Brain microvascular endothelial cell (primary cell): ENCODE data around the gene RAB11FIP3.

ENCODE experiments used
- DNase-seq: peaks from one replicate; pipeline ENCODE4 v3.0.0-alpha.2; 2020
- H3K27ac ChIP-seq: fragments of 250-450 bp; sonication (Bioruptor Pico); 2 replicates; pipeline ENCODE4 v1.5.1; 2020; ENCODE audit warnings: mild to moderate bottlenecking, moderate library complexity
- H3K27me3 ChIP-seq: fragments of 250-450 bp; sonication (Bioruptor Pico); replicated peaks from 2 replicates; pipeline ENCODE4 v1.5.1; 2020; ENCODE audit warnings: mild to moderate bottlenecking
- H3K36me3 ChIP-seq: fragments of 250-450 bp; sonication (Bioruptor Pico); replicated peaks from 2 replicates; pipeline ENCODE4 v1.5.1; 2020; ENCODE audit warnings: mild to moderate bottlenecking
- H3K4me3 ChIP-seq: 2 replicates; pipeline ENCODE4 v1.5.1; 2011; ENCODE audit warnings: low read depth, mild to moderate bottlenecking, control low read depth, low read length, moderate library complexity
- in situ Hi-C: cut with HindIII; loops from 2 replicates; pipeline ENCODE4 v1.10.0; 2017; ENCODE audit warnings: low sequenced_read_pairs, low pct_ligation_motif_present
- TF ChIP-seq, protein P1 (sequence below): IDR thresholded peaks from 2 replicates; pipeline ENCODE4 v1.5.1; 2011; ENCODE audit warnings: low read depth, mild to moderate bottlenecking, moderate library complexity, low read length, control low read depth, inconsistent platforms; ENCODE audit errors: missing control alignments

Gene RAB11FIP3

DNA sequence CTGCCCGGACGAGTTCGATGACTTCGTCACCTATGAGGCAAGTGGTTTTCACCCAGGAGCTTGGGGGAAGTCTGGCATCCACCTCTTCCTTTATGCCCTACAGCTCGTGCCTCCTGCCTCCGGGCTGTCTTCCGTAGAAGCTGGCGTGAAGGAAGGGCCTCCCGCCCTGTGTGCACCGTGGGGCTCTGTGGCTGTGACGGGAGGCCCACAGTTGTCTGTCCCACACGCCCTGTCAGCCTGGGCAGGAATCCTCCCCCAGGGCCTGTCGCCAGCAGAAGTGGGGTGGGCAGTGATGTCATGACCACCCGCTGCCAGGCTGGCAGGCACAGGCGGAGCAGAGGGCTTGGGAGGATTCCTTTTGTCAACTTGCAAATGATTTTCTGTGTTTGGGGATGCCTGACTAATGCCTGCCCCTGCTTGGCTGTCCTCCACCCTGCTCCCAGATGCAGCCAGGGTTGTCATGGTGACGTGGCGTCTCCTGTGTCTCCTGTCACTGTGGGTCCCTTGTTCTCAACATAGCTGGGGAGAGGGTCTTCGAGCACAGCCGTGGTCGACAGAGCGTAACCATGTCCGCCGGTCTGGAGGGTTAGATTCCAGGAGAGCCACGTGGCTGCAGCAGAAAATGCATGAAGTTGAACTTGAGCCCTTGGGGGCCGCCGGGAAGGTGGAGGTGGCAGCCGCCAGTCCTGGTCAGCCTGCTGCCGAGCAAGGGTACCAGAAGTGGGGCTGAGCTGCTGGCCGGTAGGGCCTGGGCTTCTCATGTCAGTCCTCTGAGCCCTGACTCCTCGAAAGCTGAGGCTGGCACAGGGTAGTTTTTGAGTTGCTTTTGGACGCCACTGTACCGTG lies 46.1 kb downstream of the RAB11FIP3 start:
- Histone ChIP-seq H3K36me3 (peaks cover 5% of the 10 kb centered on the region), H3K4me3 (no peak overlapping the region), H3K27me3 (no peaks in the 10 kb centered on the region), H3K27ac (no peak overlapping the region)
- DNase-seq = no peak
- in situ Hi-C loops = no loop called here
- TF ChIP-seq, protein P1, sequence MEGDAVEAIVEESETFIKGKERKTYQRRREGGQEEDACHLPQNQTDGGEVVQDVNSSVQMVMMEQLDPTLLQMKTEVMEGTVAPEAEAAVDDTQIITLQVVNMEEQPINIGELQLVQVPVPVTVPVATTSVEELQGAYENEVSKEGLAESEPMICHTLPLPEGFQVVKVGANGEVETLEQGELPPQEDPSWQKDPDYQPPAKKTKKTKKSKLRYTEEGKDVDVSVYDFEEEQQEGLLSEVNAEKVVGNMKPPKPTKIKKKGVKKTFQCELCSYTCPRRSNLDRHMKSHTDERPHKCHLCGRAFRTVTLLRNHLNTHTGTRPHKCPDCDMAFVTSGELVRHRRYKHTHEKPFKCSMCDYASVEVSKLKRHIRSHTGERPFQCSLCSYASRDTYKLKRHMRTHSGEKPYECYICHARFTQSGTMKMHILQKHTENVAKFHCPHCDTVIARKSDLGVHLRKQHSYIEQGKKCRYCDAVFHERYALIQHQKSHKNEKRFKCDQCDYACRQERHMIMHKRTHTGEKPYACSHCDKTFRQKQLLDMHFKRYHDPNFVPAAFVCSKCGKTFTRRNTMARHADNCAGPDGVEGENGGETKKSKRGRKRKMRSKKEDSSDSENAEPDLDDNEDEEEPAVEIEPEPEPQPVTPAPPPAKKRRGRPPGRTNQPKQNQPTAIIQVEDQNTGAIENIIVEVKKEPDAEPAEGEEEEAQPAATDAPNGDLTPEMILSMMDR = no peak

DNA sequence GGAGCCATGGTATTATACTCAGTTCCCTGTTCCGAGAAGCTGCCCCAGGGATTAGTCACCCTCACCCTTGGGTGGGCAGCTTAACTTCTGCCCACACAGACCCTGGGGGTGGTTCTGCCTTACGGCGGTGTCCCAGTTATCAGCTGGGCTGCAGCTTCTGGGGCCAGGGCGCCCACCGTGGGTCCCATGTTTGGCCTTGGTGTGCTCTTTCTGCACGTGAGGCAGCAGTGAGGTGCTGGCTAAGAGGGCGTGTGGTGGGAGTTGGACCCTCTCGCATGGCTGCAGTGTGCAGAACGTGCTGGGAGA lies 46.7 kb downstream of the RAB11FIP3 start:
- Histone ChIP-seq H3K27ac (no peak overlapping the region), H3K27me3 (no peaks in the 10 kb centered on the region), H3K4me3 (no peak overlapping the region), H3K36me3 (peaks cover 5% of the 10 kb centered on the region)
- TF ChIP-seq, protein P1 = no peak
- no peak for DNase-seq
- in situ Hi-C loops = no loop called here

DNA sequence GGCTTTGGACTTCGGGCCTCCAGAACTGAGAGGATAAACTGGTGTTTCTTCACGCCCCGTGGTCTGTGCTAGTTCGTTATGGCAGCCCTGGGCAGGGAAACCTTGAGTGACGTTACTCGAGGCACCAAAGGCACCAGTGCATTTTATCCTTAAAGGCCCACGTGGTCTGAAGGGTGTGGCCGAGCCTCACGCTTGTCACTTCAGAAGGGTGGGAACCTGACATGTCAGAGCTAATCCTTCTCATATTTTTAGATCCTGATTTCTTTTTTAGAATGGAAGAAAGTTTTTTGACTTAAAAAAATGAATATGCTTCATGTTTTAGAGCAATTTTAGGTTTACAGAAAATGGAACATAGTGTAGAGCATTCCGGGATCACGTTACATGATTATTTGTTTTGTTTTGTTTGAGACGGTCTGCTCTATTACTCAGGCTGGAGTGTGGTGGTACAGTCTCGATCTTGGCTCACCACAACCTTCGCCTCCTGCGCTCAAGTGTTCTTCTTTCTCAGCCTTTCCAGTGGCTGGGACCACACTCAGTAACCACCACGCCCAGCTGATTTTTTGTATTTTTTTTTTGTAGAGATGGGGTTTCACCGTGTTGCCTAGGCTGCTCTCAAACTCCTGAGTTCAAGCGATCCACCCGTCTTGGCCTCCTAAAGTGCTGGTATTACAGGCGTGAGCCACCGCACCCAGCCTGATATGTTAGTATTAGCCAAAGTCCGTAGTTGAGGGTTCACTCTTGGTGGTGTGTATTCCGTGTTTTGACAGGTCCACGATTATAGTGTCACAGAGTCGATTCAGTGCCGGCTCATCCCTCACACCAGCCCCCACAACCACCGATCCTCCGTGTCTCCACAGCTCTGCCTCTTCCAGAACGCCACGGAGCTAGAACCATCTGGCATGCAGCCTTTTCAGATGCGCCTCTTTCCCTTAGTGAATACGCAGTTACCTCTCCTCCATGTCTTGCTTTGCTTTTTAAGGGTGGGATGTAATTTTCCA lies 47.9 kb downstream of the RAB11FIP3 start:
- Histone ChIP-seq H3K27ac (no peak overlapping the region), H3K27me3 (no peaks in the 10 kb centered on the region), H3K36me3 (peaks cover 5% of the 10 kb centered on the region), H3K4me3 (no peak overlapping the region)
- in situ Hi-C loops = no loop called here
- TF ChIP-seq, protein P1 = no peak
- no peak for DNase-seq

DNA sequence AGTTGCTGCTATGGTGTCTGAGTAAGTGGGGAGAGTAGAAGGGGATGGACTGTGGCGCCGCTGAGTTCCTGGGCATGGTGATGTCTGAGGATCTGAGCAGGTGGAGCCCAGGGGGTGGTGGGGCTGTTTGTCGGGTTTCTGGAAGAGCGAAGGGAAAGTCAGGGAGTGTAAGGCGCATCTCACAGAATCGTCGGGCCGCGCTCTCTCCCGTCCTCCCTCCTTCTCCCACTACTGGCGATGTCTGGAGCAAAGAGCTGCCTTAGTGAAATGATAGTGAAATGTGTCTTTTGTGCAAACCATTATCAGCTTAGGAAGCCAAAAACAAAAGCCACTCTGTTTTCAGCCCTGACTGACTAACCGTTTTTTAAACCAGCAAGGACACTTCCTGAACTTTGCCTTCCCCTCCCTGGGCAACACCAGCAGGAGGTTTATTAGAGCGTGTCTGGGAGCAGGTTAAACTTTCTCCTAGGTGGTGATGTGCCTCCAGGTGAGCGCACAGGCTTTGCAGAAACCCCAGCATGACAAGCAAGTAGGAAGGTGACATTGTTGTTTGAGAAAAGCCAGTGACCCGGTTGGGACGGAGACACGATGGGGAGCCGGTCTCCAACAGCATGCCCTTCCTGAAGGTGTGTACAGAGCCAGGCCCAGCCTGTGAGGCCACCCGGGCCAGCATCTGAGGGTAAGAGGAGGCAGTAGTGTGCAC lies 49.1 kb downstream of the RAB11FIP3 start:
- in situ Hi-C loops = no loop called here
- TF ChIP-seq, protein P1 = no peak

DNA sequence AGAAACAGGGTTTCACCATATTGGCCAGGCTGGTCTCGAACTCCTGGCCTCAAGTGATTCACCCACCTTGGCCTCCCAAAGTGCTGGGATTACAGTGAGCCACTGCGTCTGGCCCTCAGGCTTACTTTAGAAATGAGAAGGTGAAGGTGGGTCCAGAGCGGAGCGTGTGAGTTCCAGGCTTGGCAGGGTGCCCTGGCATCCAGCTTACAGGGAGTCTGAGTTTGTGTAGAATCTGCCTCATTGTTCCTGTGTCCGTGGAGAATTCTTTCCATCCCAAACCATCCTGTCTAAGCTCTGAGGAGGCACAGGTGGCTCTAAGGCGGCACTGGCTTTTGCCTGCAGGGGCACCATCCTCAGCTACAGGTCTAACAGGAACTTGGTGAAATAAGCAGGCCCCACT lies 50.6 kb downstream of the RAB11FIP3 start:
- H3K27ac ChIP-seq = no peak overlapping the region
- in situ Hi-C loops = no loop called here
- DNase-seq = no peak
- no peaks in the 10 kb centered on the region for H3K27me3 ChIP-seq
- TF ChIP-seq, protein P1 = no peak
- H3K36me3 ChIP-seq = peaks cover 5% of the 10 kb centered on the region
- H3K4me3 ChIP-seq = no peak overlapping the region

More for the DNA sequence above, 49.1 kb downstream of the RAB11FIP3 start:
- Histone ChIP-seq H3K4me3 (no peak overlapping the region), H3K36me3 (peaks cover 5% of the 10 kb centered on the region), H3K27ac (no peak overlapping the region), H3K27me3 (no peaks in the 10 kb centered on the region)
- DNase-seq = no peak
